SU-DHL-6 (cell line): ENCODE data around the gene VSTM4.

Source experiments
- EZH2phosphoT487 ChIP-seq: fragments of 200-600 bp; sonication (generic), shearing (Covaris generic); conservative IDR thresholded peaks from 2 replicates; pipeline ENCODE4 v1.6.1; 2018; ENCODE audit warnings: mild to moderate bottlenecking, antibody characterized with exemption, low read length, moderate library complexity, mixed read lengths
- TF ChIP-seq, protein P1 (sequence below): fragments of 200-600 bp; sonication (generic); IDR thresholded peaks from one replicate; pipeline ENCODE4 v1.5.1; 2017; ENCODE audit warnings: antibody characterized with exemption, mild to moderate bottlenecking, low read length, moderate library complexity; ENCODE audit not compliant: insufficient read depth, poor library complexity, severe bottlenecking

DNA sequence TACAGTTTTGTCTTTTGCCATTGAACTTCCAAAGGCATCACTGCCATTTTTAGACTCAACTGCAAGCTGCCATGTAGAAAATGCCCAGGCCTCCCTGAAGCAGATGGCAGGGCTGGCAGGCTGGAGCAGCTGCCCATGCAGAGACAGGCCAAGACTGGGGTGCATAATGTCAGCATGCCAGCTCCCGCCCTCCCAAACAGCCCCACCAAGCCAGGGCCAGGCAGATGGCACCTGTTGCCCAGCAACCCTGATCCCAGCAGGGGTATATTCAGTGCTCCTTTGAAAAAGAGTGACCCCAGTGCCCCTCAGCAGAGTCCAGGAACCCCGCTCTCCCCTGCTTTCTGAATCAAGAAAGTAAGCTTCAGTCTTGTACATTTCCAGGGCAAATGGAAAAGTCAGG lies 32.6 kb downstream of the VSTM4 start:
- TF ChIP-seq, protein P1, sequence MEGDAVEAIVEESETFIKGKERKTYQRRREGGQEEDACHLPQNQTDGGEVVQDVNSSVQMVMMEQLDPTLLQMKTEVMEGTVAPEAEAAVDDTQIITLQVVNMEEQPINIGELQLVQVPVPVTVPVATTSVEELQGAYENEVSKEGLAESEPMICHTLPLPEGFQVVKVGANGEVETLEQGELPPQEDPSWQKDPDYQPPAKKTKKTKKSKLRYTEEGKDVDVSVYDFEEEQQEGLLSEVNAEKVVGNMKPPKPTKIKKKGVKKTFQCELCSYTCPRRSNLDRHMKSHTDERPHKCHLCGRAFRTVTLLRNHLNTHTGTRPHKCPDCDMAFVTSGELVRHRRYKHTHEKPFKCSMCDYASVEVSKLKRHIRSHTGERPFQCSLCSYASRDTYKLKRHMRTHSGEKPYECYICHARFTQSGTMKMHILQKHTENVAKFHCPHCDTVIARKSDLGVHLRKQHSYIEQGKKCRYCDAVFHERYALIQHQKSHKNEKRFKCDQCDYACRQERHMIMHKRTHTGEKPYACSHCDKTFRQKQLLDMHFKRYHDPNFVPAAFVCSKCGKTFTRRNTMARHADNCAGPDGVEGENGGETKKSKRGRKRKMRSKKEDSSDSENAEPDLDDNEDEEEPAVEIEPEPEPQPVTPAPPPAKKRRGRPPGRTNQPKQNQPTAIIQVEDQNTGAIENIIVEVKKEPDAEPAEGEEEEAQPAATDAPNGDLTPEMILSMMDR, result no peak
- no peak for TF ChIP-seq EZH2phosphoT487
